OCI-LY3 (cell line): ENCODE data around the gene DHX8.

Source experiments
- EZH2phosphoT487 ChIP-seq: fragments of 200-600 bp; shearing (Covaris generic); IDR thresholded peaks from 2 replicates; pipeline ENCODE4 v1.6.1; 2018; ENCODE audit warnings: antibody characterized with exemption, mixed run types, low read depth
- TF ChIP-seq, protein P1 (sequence below): fragments of 200-600, 300-600 bp; sonication (generic); IDR thresholded peaks from 2 replicates; pipeline ENCODE4 v1.5.1; 2014; ENCODE audit warnings: antibody characterized with exemption, low read length, low read depth

- TF ChIP-seq, protein P1, sequence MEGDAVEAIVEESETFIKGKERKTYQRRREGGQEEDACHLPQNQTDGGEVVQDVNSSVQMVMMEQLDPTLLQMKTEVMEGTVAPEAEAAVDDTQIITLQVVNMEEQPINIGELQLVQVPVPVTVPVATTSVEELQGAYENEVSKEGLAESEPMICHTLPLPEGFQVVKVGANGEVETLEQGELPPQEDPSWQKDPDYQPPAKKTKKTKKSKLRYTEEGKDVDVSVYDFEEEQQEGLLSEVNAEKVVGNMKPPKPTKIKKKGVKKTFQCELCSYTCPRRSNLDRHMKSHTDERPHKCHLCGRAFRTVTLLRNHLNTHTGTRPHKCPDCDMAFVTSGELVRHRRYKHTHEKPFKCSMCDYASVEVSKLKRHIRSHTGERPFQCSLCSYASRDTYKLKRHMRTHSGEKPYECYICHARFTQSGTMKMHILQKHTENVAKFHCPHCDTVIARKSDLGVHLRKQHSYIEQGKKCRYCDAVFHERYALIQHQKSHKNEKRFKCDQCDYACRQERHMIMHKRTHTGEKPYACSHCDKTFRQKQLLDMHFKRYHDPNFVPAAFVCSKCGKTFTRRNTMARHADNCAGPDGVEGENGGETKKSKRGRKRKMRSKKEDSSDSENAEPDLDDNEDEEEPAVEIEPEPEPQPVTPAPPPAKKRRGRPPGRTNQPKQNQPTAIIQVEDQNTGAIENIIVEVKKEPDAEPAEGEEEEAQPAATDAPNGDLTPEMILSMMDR = no peak
- TF ChIP-seq EZH2phosphoT487 = no peak
These were observed 68.6 kb downstream of the DHX8 start for GRCh38 chr17:43552229-43552837.
